A204.1 (cell line): ENCODE measurements around the gene PCDHGC5.
A peak's percentile ranks its signal among the peaks of the same experiment; 100 is the strongest.

Experiments
- FAIRE-seq: peaks from 2 replicates; lab custom pipeline; 2012; peaks lifted over from hg19 to GRCh38; lab: Jason Lieb, UNC

Gene PCDHGC5

DNA sequence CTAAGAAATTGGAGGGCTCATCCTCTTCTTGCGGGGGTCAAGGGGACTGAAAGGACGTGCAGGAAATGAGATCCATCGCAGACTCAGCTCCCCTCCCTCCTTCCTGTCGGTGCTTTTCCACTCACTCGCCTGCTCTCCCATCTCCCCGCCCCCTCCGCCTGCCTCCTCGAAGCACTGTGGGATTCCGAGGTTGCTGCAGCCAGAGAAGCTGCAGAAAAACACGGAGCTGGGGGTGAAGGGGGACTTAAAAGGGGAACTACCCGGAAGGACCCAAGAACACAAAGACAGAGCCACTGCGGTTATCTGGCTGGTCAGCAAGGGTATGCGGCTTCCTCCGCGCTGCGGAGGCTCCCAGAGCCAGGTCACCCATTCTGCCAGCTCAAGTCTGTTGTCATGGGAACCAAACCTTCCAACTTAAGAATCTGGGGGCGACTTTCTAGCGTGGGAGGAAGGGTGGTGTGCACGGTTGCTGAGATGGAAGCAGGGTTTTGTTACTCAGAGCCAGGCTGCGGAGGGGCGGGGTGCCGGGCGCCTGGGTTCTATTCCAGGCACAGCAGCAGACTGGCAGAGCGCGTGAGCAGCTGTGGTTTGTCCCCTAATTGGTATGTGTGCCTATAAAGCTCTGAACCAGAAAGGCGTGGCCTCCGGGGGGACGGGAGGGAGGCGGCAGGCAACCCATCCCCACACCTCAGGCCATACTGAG is 24.9 kb downstream of the PCDHGC5 start:
- no peak for FAIRE-seq

DNA sequence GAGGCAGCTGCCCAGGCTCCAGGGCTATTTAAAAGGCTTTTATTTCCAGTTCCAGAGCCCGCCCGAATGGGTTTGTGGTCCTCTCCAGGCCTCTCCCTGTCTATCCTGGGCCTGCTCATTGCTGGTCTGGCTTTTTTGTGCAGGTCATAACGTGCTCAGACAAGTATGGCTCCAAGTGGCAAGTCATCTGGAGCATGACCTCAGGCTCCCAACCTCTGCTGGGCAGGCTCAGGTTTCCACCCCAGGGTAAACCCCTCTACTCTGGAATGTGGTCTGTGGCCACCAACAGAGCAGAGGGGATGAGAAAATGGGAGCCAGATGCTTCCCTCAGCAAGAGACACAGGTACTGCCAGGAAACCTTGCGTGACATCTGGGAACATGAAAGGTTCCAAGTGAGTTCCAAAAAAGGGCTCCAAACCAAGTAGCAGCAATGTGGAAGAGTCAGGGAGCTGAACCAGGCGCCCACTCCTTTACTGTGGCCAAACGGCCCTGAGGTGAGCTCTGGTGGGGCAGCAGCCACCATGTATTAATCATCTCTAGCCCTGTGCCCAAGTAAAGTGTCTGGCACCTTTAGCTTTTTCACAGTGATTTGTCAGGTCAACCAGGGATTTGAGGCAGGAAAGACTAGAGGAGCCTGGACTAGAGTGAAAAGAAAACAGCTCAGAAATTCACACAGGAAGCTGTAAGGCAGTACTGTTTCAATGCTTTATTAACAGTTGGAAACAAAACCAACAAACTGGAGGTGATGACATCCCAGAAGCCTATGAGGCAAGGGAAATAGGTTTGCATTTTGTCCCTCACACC is 25.7 kb downstream of the PCDHGC5 start:
- FAIRE-seq, result no peak

DNA sequence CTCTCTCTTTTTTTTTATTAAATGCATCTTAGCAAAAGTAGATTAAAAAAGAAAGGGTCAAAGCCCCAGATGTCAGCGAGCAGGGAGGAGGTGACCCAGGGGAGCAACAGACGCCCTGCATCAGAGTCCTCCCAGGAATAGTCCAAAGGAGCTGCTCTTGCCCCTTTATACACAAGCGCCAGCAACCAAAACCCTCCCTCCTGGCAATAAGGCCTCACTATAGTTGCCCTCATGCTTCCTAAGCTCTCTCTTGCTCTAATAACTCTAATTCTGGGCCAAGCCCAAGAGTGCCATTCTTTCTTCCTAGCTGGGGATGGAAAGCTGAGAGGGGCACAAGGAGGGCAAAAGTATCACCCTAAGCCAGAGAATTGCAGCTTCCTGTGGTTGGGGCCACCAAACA is 26.3 kb downstream of the PCDHGC5 start:
- no peak for FAIRE-seq

DNA sequence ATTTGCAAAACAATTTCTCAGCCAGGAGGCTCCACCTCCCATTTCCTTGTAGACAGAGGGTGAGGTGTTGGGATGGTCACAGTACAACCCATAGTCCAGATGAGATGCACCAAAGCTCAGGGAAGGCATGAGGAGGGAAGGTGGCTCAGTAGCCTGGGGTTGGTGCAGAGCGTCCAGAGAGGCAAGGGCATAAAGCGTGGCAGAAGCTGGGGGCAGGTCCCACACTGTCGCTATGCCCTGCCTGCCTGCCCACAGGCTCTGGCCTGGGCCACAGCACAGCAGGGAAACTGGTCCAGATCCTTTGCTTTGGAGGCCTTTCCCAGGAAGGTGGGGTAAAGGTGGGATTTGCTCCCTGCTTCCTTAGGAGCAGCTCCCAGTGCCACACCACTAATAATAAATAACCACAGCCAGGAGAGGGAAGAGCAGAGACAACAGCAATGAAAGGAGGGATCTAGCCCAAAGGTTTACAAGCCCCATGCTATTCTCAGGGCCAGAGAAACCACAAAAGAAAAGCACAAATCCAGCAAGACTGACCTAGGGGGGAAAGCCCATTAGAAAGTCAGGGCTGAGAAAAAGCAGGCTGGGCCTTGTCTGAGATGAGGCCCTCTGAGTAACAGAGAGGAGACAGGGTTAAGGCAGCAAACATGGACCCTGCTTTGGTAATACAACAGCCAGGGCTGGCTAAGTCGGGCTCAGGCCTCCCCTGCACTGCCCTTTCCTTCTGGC is 27.2 kb downstream of the PCDHGC5 start:
- FAIRE-seq, result no peak

GRCh38 chr5:141516672-141517025 is 27.8 kb downstream of the PCDHGC5 start:
- no peak for FAIRE-seq

- FAIRE-seq, result no peak
Observed at GRCh38 chr5:141517312-141517711, 28.4 kb downstream of the PCDHGC5 start.

DNA sequence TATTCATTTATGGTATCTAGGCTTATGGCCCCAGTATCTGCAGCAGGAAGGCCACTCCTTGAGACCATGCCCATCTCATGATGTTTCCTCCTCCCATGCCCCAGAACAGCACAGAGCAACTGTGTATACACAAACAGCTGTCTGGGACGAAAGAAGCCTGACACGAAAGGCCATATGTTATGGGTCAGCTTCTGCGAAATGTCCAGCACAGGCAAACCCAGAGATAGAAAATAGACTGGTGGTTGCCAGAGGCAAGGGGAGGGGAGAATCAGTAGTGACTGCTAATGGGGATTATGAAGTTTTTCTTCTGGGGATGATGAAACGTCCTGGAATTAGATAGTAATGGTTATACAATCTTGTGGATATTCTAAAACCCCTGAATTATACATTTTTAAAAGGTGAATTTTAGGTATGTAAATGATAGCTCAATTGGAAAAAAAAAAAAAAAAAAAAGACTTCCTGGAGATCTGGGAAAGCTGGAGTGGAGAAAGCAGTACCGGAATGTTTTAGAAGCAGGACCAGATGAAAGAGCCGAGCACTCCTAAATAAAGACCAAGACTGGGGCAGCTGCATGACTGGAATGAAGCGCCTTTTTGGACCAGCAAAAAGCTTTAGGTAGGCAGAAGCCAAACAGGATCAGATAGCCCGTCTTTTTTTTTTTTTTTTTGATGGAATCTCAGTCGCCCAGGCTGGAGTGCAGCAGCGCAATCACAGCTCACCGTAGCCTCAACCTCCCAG is 29.2 kb downstream of the PCDHGC5 start:
- FAIRE-seq, result no peak

DNA sequence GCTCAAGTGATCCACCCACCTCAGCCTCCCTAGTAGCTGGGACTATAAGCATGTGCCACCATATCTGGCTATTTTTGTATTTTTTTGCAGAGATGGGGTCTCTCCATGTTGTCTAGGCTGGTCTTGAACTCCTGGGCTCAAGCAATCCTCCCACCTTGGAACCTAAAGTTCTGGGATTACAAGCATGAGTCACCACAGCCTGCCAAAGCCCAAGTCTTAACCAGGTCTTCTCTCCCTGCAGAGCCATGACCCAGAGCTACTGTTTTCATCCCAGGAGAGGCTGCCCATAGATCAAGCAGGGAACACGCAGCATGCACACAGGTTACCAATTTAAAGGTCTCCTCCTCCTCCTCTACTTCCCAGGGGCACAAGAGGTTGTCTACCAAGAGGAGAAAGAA is 29.7 kb downstream of the PCDHGC5 start:
- no peak for FAIRE-seq

DNA sequence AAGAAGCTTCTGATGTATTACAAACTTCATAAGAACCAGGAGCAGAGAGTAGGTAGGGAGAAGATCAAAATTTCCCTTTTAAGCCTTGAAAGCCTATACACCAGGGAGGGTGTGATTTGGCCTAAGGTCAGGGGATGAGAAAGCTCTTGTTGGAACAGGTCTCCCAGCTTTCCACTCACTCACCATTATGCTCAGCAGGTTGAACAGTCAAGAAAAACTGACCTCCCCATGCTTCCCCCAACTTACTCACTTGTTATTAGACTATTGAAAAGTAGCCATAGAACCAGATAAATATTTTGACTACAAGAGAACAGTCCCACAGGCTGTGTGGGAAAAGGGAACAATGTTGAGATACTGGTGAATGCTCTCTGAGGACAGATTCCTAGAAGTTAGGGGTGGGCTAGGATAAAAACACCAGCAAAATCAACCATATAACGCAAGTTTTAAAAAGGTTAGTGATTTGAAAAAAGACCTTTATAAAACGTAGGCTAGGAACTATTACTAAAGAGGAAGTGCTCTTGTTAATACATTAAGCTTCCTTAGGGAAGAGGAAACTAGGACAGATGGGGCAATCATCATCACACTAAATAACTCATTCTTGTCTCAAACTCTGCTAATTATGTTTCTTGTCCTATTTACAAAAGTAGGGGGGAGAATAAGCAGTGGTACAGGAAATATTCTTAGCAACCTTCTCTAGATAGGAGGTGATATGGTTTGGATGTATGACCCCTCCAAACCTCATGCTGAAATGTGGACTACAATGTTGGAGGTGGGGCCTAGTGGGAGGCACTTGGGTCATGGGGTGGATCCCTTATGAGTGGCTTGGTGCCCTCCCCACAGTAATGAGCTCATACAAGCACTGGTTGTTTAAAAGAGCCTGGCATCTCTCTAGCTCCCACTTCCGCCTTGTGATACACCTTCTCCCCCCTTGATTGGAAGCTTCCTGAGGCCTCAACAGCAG is 31.0 kb downstream of the PCDHGC5 start:
- no peak for FAIRE-seq

DNA sequence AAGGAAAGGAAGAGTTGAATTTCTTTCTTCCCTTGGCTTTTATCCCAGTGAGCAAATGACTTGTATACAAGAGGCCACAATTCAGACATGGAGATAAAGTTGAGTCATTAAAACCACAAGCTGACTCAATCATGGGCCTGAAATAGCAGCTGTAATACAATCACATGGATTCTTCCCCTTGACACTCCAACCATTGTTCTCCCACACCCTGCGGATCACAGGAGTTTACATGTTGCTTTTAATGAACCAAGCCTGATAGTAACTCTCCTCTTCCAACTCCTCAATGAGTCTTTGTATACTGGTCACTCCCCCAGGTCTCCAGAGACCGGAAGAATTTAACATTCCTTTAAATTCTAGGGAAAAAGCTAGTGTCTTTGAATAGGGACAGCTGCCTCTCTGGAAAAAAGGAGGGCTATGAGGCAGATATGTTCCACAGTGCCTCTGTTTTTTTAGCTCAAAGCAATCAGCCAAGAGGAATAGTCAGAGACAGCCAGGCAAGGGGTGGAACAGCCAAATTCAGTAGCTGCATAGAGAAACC is 32.4 kb downstream of the PCDHGC5 start:
- no peak for FAIRE-seq

DNA sequence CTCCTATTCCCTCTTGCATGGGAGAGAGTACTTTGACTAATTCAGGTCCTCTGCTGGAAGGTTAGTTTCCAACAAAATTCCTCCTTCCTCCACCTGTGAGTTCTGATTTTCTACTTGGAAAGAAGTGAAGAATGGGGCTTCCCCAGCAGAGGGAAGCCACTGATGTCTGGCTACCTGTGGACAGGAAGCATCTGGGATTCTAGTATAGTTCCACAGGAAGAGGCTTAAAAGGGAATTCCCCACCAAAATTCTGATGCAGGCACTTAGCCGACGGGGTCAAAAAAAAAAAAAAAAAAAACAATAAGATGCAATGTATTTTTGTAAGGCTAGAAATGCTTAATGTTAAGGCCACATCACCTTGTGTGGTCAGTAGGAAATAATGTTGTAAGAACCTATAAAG is 33.4 kb downstream of the PCDHGC5 start:
- FAIRE-seq, result no peak

- no peak for FAIRE-seq
Observed at GRCh38 chr5:141523991-141524390, 35.1 kb downstream of the PCDHGC5 start.

DNA sequence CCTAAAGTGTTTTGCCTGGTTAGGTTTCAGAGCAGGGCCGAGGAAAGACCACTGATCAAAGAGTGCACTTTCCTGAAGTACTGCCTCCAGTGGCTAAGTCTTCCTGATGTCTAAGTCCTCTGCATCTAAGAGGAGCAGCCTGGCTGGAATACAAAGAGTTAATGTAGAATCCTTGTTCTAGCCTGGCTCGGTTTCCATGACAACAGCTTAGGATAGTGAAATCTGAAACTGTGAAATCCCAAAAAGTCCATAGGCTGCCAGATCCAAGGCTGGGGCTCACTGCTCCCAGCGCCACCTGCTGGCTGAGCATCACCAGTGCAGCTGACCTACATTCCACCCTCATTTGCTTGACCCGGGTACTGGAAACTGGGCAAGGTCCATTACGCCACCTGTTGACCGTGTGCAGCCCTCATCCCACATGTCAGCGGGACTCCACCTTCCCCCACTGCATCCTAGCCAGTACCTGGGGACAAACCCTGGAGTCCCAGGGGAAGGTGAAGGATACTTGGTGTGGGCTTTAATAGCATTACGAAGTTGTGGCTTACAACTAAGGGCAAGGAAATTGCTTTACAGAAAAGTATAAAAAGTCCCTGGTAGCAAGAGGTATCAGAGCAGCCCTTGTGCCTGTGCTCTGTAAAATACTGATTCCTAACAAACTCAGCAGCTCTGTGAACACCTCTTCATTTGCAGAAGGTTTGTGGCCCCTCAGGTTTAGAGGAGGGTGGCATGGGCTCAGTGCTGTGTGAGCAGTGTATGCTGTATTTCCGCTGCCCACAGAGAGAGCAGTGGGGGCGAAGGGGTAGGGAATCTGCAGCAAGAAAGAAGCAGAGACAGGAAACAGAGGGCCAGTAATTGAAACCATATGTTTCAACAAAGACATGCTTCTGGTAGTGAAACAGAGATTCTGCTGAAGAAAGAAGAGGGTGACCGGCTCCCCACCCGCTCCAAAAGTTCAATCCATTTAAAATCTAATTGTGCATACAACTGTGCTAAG is 36.0 kb downstream of the PCDHGC5 start:
- FAIRE-seq, result peak; percentile 95

DNA sequence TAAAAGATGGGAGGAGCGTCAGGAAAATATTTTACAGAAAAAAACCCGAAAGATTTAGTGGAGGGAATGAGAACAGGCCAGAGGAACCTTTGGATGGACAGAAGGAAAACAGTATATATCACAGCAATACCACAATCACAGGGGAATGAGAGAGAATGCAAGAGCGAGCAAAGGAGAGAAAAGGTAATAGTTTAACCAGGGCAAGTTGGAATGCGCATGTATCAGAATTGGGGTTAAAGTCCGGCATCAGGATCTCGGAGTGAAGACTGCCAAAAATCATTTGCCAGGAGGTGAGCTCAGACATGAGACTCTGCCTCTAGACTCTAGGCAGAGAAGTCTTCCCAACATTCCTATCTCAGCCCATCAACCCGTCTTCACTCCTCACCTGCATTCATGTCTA is 36.8 kb downstream of the PCDHGC5 start:
- no peak for FAIRE-seq

GRCh38 chr5:141527426-141527825 is 38.5 kb downstream of the PCDHGC5 start:
- no peak for FAIRE-seq

DNA sequence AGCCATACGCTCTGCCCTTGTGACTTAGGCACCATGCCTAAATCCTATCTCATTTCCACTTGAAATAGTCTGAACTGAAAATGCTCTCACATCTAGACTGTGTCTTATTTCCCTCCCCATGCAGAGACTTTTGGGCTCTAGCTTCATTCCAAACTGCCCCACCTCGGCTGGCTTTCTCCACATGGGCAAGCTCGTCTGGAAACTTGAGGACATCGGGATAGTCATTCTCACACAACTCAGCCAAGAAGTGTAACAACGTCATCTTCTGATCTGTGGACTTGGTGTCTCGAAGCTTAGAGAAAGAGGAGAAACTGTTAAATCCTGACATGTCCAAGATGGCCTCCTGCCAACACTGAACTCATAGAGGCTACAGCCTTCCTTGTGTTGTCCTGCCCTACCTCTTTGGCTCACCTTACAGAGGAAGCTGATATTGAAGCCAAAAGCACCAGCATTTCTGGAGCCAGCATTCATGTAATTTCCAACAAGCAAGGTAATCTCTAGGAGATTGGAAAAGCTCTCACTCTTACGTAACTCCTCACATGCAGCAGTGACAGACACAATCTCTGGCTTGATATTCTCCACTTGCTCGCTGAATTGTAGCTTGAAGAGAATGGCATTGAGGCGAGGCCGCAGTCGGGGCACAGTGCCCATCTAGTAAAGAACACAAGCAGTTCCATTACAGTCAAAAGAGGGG is 39.6 kb downstream of the PCDHGC5 start:
- no peak for FAIRE-seq

DNA sequence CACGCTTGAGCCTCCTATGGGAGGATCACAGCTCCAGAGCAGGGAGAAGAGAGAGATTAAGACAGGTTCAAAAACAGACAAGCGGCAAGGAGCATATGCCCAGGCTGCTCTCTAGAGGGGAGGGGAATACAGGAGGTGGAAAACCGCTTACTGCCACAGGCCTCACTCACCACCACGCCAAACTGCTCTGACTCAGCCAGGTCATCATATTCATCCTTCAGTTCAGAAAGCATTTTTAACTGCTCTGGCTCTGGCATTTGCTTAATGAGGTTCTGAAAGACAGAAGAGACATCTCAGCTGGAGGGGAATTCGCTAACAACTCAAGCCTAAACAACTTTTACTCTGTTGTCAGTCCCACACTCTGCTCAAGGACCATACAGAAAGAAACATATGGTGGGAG is 40.1 kb downstream of the PCDHGC5 start:
- FAIRE-seq, result no peak

- no peak for FAIRE-seq
Observed at GRCh38 chr5:141529873-141530272, 41.0 kb downstream of the PCDHGC5 start.

GRCh38 chr5:141532726-141533125 is 43.8 kb downstream of the PCDHGC5 start:
- FAIRE-seq, result no peak
